Adrenal gland (tissue), 5 donors: ENCODE results near the gene IQCE.
"Not testable (repeated sequence)": the region's sequence is repeated elsewhere in the genome, so short reads cannot be mapped to it uniquely, and the experiment has no call there.

Experiments used
- POLR2A ChIP-seq, 2 donors: fragments of 450-650 bp; IDR thresholded peaks; one replicate each; pipeline ENCODE4 v1.6.1; 2017; ENCODE audit warnings: antibody characterized with exemption in 2 of 2, mild to moderate bottlenecking in 2 of 2, moderate library complexity in 1 of 2
- TF ChIP-seq, protein P1 (sequence below), 6 experiments: fragments of 450-650 bp in 4 of 6; fragments of 200-600 bp in 2 of 6; sonication (generic) in 1 of 6; IDR thresholded peaks; 1 replicate in 5 of 6; 2 replicates in 1 of 6; pipeline versions ENCODE4 v1.5.1 to v1.8.0; 2016 to 2021; ENCODE audit warnings: antibody characterized with exemption in 6 of 6, mild to moderate bottlenecking in 2 of 6, moderate library complexity in 1 of 6
- donor health status: DM: no; HTN: no; CAD: no.

DNA sequence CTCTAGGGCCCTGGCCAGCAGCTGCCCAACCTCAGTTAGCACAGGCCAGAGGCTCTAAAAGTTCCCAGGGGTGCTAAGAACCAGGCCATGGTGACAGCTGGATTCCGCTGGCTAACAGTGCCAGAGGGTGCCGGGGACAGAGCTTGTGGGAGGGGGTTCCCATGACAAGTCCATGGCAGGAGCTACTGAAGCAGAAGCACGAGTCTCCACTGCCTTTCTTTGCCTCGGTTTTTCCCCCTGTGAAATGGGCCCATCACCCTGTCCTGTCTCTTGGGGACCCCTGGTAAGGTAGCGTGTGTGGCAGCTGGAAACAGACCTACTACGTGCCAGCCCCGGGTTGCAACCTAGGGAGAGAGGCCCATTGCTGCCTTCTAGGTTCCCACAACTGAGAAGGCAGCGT lies 26.0 kb upstream of the IQCE start:
- not testable (repeated sequence) for TF ChIP-seq POLR2A (IDR thresholded peaks at IDR 0.05)
- TF ChIP-seq, protein P1, sequence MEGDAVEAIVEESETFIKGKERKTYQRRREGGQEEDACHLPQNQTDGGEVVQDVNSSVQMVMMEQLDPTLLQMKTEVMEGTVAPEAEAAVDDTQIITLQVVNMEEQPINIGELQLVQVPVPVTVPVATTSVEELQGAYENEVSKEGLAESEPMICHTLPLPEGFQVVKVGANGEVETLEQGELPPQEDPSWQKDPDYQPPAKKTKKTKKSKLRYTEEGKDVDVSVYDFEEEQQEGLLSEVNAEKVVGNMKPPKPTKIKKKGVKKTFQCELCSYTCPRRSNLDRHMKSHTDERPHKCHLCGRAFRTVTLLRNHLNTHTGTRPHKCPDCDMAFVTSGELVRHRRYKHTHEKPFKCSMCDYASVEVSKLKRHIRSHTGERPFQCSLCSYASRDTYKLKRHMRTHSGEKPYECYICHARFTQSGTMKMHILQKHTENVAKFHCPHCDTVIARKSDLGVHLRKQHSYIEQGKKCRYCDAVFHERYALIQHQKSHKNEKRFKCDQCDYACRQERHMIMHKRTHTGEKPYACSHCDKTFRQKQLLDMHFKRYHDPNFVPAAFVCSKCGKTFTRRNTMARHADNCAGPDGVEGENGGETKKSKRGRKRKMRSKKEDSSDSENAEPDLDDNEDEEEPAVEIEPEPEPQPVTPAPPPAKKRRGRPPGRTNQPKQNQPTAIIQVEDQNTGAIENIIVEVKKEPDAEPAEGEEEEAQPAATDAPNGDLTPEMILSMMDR (IDR thresholded peaks at IDR 0.05): not testable (repeated sequence)
